ENCODE data around the gene SEMA4D. TPM values are rescaled to one million over a fixed set of nuclear protein-coding genes. Genes with fewer than 3 reads are reported as not detected.

SEMA4D gene
- total RNA-seq, 1 donor from 2014 or later, result 79.7 TPM

GRCh38 chr9:89477811-89478630, 19.9 kb downstream of the SEMA4D start:
- Mint-ChIP-seq H3K4me1 (peaks cover 68% of the 10 kb centered on the region), H3K9me3 (no peaks in the 10 kb centered on the region), H3K27me3 (no peaks in the 10 kb centered on the region), H3K27ac (peak overlapping the region; percentile 48), H3K4me3 (no peak overlapping the region), H3K36me3 (ENCODE audit: low read depth) (peaks cover 31% of the 10 kb centered on the region)
- CTCF ChIA-PET, result no interaction called here
- POLR2A ChIA-PET, result interaction anchor here (0.6 to 1.2 kb wide), 2 partner anchors 10 to 21 kb away, joined by 3 read pairs; no protein-coding TSS in a partner anchor
- no peak for DNase-seq
- TF ChIP-seq CTCF (IDR thresholded peaks at IDR 0.05), result no peak
- no peak for ATAC-seq (ENCODE audit: low read depth)
- intact Hi-C loops (cut with micrococcal nuclease), result no loop called here

- Mint-ChIP-seq H3K36me3 (ENCODE audit: low read depth) (peaks cover 34% of the 10 kb centered on the region), H3K4me3 (no peak overlapping the region), H3K27ac (no peak overlapping the region), H3K27me3 (no peaks in the 10 kb centered on the region), H3K9me3 (no peaks in the 10 kb centered on the region), H3K4me1 (peaks cover 63% of the 10 kb centered on the region)
- TF ChIP-seq CTCF (IDR thresholded peaks at IDR 0.05), result no peak
- ATAC-seq (ENCODE audit: low read depth) (no peak), DNase-seq (no peak)
- intact Hi-C loops (cut with micrococcal nuclease), result no loop called here
- CTCF ChIA-PET, result no interaction called here
- POLR2A ChIA-PET, result no interaction called here
Observed at GRCh38 chr9:89477384-89477783, 20.5 kb downstream of the SEMA4D start.

GRCh38 chr9:89476546-89476945, 21.4 kb downstream of the SEMA4D start:
- Mint-ChIP-seq H3K9me3 (no peaks in the 10 kb centered on the region), H3K4me3 (no peak overlapping the region), H3K4me1 (peaks cover 59% of the 10 kb centered on the region), H3K36me3 (ENCODE audit: low read depth) (peaks cover 36% of the 10 kb centered on the region), H3K27me3 (no peaks in the 10 kb centered on the region), H3K27ac (no peak overlapping the region)
- intact Hi-C loops (cut with micrococcal nuclease), result no loop called here
- DNase-seq, result no peak
- ChIA-PET POLR2A (no interaction called here), CTCF (no interaction called here)
- no peak for TF ChIP-seq CTCF (IDR thresholded peaks at IDR 0.05)
- ATAC-seq (ENCODE audit: low read depth), result no peak

- CTCF ChIA-PET, result no interaction called here
- H3K4me1 Mint-ChIP-seq, result peaks cover 58% of the 10 kb centered on the region
- H3K36me3 Mint-ChIP-seq (ENCODE audit: low read depth), result peaks cover 37% of the 10 kb centered on the region
- intact Hi-C loops (cut with micrococcal nuclease), result no loop called here
- no peak overlapping the region for H3K4me3 Mint-ChIP-seq
- H3K27ac Mint-ChIP-seq, result no peak overlapping the region
- no peak for DNase-seq
- no peaks in the 10 kb centered on the region for H3K27me3 Mint-ChIP-seq
- H3K9me3 Mint-ChIP-seq, result no peaks in the 10 kb centered on the region
- ATAC-seq (ENCODE audit: low read depth), result no peak
- POLR2A ChIA-PET, result interaction anchor here (0.5 kb wide), 1 partner anchor 8 kb away, joined by 3 read pairs; no protein-coding TSS in a partner anchor
- TF ChIP-seq CTCF (IDR thresholded peaks at IDR 0.05), result no peak
Observed at GRCh38 chr9:89475891-89476440, 21.9 kb downstream of the SEMA4D start.

- CTCF ChIA-PET, result no interaction called here
- Mint-ChIP-seq H3K36me3 (ENCODE audit: low read depth) (peaks cover 44% of the 10 kb centered on the region), H3K27me3 (no peaks in the 10 kb centered on the region), H3K9me3 (no peaks in the 10 kb centered on the region), H3K27ac (no peak overlapping the region), H3K4me3 (no peak overlapping the region), H3K4me1 (peaks cover 67% of the 10 kb centered on the region)
- intact Hi-C loops (cut with micrococcal nuclease), result no loop called here
- POLR2A ChIA-PET, result no interaction called here
- DNase-seq (no peak), ATAC-seq (ENCODE audit: low read depth) (no peak)
- TF ChIP-seq CTCF (IDR thresholded peaks at IDR 0.05), result no peak
Observed at GRCh38 chr9:89474939-89475338, 23.0 kb downstream of the SEMA4D start.

Measured in activated B cell treated with CpG ODN at 0.5 μM for 24 hours (primary cell).